Measurements from ENCODE around the gene IL17RE.

The IL17RE gene

DNA sequence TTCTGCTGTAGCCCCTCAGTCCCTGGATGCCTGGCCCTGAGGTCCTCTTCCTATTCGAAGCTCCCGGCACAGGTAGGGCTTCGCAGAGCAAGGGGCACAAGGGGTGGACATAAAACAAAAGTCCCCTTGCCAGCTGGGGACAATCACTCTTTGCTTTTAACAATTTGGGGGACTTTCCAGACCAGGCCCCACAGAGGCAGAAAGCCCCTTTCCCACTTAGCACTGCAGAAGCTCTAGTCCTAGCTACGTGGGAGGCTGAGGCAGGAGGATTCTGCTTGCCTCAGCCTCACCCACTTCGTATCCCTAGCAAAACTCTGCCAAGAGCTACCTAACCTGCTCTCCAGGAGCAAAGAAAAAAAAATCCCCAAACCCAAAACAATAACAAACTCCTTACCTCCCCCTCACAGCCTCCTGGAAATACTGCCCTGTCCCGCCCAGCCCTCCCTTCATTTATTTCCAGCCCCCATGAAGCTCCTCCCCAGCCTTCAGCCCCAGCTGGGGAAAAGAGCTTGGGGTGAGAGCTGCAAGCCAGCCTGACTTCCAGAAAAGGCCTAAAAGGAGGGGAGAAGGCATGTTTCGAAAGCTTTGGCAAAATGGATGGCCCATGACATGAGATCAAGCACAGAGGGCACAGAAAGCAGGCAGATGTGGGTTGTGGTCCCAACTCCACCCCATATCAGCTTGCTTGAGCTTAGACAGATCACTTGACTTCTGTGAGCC lies 22.7 kb upstream of the IL17RE start, which contains the start of gene CIDEC:
Gene CIDEC, minus strand, starts transcription at position 424 of the 720 bp plus-strand sequence. CDS start 1,767 bp downstream, outside the sequence.
- TF ChIP-seq POLR2AphosphoS5 (IDR thresholded peaks at IDR 0.05; ENCODE audit: low read depth, low read length) (no peak), REST (IDR thresholded peaks at IDR 0.05; ENCODE audit: insufficient read depth in 1 of 2, low read depth in 2 of 2, low read length in 2 of 2) (no peak), TAF1 (IDR thresholded peaks at IDR 0.05; ENCODE audit: borderline replicate concordance, insufficient read depth, low read length) (no peak), SIN3A (IDR thresholded peaks at IDR 0.05; ENCODE audit: borderline replicate concordance, insufficient read depth, low read length) (no peak), FOXP2 (optimal IDR thresholded peaks at IDR 0.05; ENCODE audit: borderline replicate concordance, extremely low read depth, extremely low read length, insufficient read depth) (no peak)

GRCh38 chr3:9881441-9881840 lies 21.2 kb upstream of the IL17RE start:
- TF ChIP-seq FOXP2 (optimal IDR thresholded peaks at IDR 0.05; ENCODE audit: borderline replicate concordance, extremely low read depth, extremely low read length, insufficient read depth): no peak
- TF ChIP-seq SIN3A (IDR thresholded peaks at IDR 0.05; ENCODE audit: borderline replicate concordance, insufficient read depth, low read length): no peak
- no peak for TF ChIP-seq TAF1 (IDR thresholded peaks at IDR 0.05; ENCODE audit: borderline replicate concordance, insufficient read depth, low read length)
- no peak for TF ChIP-seq REST (IDR thresholded peaks at IDR 0.05; ENCODE audit: insufficient read depth in 1 of 2, low read depth in 2 of 2, low read length in 2 of 2)
- no peak for TF ChIP-seq POLR2AphosphoS5 (IDR thresholded peaks at IDR 0.05; ENCODE audit: low read depth, low read length)

DNA sequence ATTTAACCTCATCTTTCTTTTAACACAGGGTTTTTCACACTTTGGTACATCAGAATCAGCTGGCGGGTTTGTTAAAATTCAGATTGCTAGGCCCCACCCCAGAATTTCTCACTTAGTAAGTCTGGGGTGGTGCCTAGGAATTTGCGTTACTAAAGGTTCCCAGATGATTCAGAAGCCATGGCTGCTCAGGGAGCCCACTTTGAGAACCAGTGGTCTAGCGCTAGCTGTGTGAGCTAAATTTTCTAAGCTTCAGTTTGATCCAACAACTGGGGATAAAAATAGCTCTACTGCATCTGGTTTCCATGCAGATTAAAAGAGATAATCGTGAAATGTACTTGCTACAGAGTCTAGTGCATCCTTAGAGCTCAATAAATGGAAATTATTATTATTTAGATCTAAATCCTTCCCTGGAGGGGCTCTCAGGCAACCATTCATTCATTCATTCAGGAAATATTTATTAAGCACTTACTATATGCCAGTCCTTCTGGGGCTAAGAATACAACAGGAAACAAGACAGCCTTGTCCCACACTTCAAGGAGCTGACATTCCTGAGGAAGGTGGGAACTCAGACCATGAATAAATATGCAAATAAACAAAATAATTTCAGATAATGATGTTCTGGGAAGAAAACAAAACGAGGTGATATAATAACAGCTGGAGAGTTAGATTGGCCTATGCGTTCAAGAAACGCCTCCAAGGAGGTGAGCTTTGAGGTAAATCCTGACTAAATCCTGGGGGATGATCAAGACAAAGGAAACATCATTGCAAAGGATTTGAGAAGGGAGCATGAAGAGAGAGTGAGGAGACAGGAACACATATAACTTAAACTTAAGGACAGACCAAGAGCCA lies 18.7 kb upstream of the IL17RE start:
- no peak for TF ChIP-seq POLR2AphosphoS5 (IDR thresholded peaks at IDR 0.05; ENCODE audit: low read depth, low read length)
- no peak for TF ChIP-seq SIN3A (IDR thresholded peaks at IDR 0.05; ENCODE audit: borderline replicate concordance, insufficient read depth, low read length)
- no peak for TF ChIP-seq FOXP2 (optimal IDR thresholded peaks at IDR 0.05; ENCODE audit: borderline replicate concordance, extremely low read depth, extremely low read length, insufficient read depth)
- no peak for TF ChIP-seq REST (IDR thresholded peaks at IDR 0.05; ENCODE audit: insufficient read depth in 1 of 2, low read depth in 2 of 2, low read length in 2 of 2)
- TF ChIP-seq TAF1 (IDR thresholded peaks at IDR 0.05; ENCODE audit: borderline replicate concordance, insufficient read depth, low read length): no peak

DNA sequence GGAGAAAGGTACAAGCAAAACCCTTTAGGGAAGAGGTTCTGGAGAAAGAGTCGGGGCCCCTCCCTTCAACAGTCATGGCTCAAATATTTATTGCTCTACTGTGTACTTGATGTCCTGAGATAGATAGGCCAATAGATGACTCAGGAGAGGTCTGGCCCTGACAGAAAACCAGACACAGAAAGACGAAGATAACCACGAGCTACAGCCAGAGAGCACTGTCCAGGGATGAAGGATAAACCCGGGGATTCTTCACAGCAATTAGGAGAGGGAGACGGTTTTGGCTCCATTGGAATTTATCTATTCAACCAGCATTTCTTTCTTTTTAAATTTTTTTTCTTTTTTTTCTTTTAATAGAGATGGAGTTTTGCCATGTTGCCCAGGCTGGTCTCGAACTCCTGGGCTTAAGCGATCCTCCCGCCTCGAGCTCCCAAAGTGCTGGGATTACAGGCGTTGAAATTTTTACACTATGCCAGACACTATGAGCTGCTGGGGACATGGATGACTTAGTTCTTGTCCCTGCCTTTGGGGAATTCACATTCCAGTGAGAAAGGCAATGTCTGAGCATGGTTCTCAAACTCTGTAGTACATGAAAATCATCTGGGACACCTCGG lies 18.0 kb upstream of the IL17RE start:
- TF ChIP-seq SIN3A (IDR thresholded peaks at IDR 0.05; ENCODE audit: borderline replicate concordance, insufficient read depth, low read length): no peak
- TF ChIP-seq POLR2AphosphoS5 (IDR thresholded peaks at IDR 0.05; ENCODE audit: low read depth, low read length): no peak
- TF ChIP-seq REST (IDR thresholded peaks at IDR 0.05; ENCODE audit: insufficient read depth in 1 of 2, low read depth in 2 of 2, low read length in 2 of 2): no peak
- TF ChIP-seq FOXP2 (optimal IDR thresholded peaks at IDR 0.05; ENCODE audit: borderline replicate concordance, extremely low read depth, extremely low read length, insufficient read depth): no peak
- no peak for TF ChIP-seq TAF1 (IDR thresholded peaks at IDR 0.05; ENCODE audit: borderline replicate concordance, insufficient read depth, low read length)

Data from PFSK-1 (cell line).